Ovary (tissue), 3 donors: Measurements from ENCODE around the gene LIN37.

ENCODE experiments used
- CTCF ChIP-seq, 3 donors: fragments of 450-650 bp in 2 of 3; fragments of 200-600 bp in 1 of 3; IDR thresholded peaks; one replicate each; pipeline versions ENCODE4 v1.5.1 to v1.8.0; 2016 to 2022; ENCODE audit warnings: antibody characterized with exemption in 3 of 3, mild to moderate bottlenecking in 1 of 3
- EP300 ChIP-seq: sonication (generic); formaldehyde crosslinking; IDR thresholded peaks from one replicate; pipeline ENCODE4 v1.6.1; 2017; ENCODE audit warnings: antibody characterized with exemption
- POLR2A ChIP-seq: fragments of 450-650 bp; IDR thresholded peaks from one replicate; pipeline ENCODE4 v1.6.1; 2017; ENCODE audit warnings: antibody characterized with exemption, mild to moderate bottlenecking, moderate library complexity
- donor health status: DM: no; HTN: no; CAD: no.

GRCh38 chr19:35702223-35703012 lies 46.0 kb upstream of the LIN37 start:
- no peak for TF ChIP-seq CTCF (IDR thresholded peaks at IDR 0.05)
- no peak for TF ChIP-seq EP300
- TF ChIP-seq POLR2A = no peak
